GM19023 (cell line): ENCODE data around the gene TACSTD2.
"Not testable (repeated sequence)": the region's sequence is repeated elsewhere in the genome, so short reads cannot be mapped to it uniquely, and the experiment has no call there.

Experiments
- ATAC-seq: cut with Tn5 transposase; IDR thresholded peaks from one replicate; pipeline ENCODE4 v1.9.1; 2021; ENCODE audit warnings: mild to moderate bottlenecking, moderate library complexity; ENCODE audit not compliant: unreplicated experiment

Gene TACSTD2

GRCh38 chr1:58588396-58588795 is 11.3 kb upstream of the TACSTD2 start:
- no peak for ATAC-seq

GRCh38 chr1:58587667-58588066 is 10.6 kb upstream of the TACSTD2 start:
- no peak for ATAC-seq

- ATAC-seq: no peak
These were observed 9.2 kb upstream of the TACSTD2 start for GRCh38 chr1:58586271-58586670.

GRCh38 chr1:58585581-58586151 is 8.6 kb upstream of the TACSTD2 start:
- no peak for ATAC-seq

- ATAC-seq: no peak
These were observed 8.1 kb upstream of the TACSTD2 start for GRCh38 chr1:58585166-58585565.

GRCh38 chr1:58584082-58584895 is 7.2 kb upstream of the TACSTD2 start:
- ATAC-seq: no peak

- no peak for ATAC-seq
These were observed 6.4 kb upstream of the TACSTD2 start for GRCh38 chr1:58583496-58583895.

- ATAC-seq: not testable (repeated sequence)
These were observed 5.1 kb upstream of the TACSTD2 start for GRCh38 chr1:58582143-58582542.

- no peak for ATAC-seq
These were observed 4.6 kb upstream of the TACSTD2 start for GRCh38 chr1:58581641-58582040.

- no peak for ATAC-seq
These were observed 3.1 kb upstream of the TACSTD2 start for GRCh38 chr1:58580186-58580585.

GRCh38 chr1:58577654-58578030 is 590 bp upstream of the TACSTD2 start:
- ATAC-seq: no peak

GRCh38 chr1:58576325-58576726 is 726 bp downstream of the TACSTD2 start:
- no peak for ATAC-seq

GRCh38 chr1:58575551-58576324 is 1.3 kb downstream of the TACSTD2 start:
- no peak for ATAC-seq

- no peak for ATAC-seq
These were observed 2.2 kb downstream of the TACSTD2 start for GRCh38 chr1:58574816-58575215.

GRCh38 chr1:58573705-58574591 is 3.1 kb downstream of the TACSTD2 start:
- peak; percentile 97 for ATAC-seq

- ATAC-seq: no peak
These were observed 3.9 kb downstream of the TACSTD2 start for GRCh38 chr1:58573138-58573537.

- ATAC-seq: no peak
These were observed 4.4 kb downstream of the TACSTD2 start for GRCh38 chr1:58572690-58573089.

GRCh38 chr1:58571616-58572015 is 5.4 kb downstream of the TACSTD2 start:
- no peak for ATAC-seq

GRCh38 chr1:58570817-58571216 is 6.2 kb downstream of the TACSTD2 start:
- no peak for ATAC-seq

GRCh38 chr1:58570094-58570493 is 7.0 kb downstream of the TACSTD2 start:
- ATAC-seq: no peak

- no peak for ATAC-seq
These were observed 8.1 kb downstream of the TACSTD2 start for GRCh38 chr1:58568911-58569310.
